GM19397 (cell line): ENCODE data around the gene QTRT2.

ENCODE experiments used
- ATAC-seq: cut with Tn5 transposase; IDR thresholded peaks from one replicate; pipeline ENCODE4 v1.9.1; 2021; ENCODE audit warnings: mild to moderate bottlenecking, moderate library complexity; ENCODE audit not compliant: unreplicated experiment

Gene QTRT2

DNA sequence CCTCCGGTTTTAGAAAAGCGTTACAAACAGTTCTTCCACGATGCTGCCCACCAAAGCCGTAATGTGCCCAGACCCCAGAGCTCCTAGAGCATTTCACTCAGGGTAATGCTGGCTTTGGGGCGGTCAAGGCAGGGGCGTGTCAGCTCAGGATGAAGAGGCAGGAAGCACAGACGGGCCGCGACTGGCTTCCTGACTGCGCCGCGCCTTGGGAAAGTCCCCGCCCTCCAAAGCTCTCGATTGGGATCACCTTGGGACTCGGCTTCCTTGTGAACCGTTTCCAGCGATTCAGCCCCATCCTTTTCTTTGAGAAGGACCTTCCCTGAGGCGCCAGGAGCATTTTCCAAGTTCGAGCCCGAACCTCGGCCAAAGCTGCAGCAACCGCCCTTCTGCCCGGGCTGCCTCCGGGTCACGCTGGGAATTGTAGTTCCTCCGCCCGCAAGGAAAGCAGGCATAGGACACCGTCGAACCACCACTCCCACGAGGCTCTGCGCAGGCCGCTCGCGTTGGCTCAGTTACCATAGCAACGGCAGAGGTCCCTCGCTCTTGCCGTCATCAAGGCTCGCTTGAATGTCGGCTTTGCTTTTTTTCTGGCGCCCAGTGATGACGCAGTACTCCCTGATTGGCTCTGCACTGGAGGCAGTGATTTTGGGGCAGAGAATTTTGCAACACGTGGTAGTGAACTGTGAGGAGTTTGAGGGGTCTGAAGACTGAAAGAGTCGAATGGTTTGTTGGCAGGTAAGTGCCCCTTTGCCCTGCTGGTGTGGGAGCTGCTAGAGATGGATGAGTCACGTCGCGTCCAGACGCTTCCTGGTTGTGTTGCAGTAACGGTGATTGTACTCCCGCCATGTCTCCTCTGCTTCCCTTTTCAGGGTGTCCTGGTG, at the start of gene QTRT2, which contains the start of gene CCDC191:
Gene QTRT2, plus strand, starts transcription at position 608 of the 881 bp plus-strand sequence. CDS start 8,521 bp downstream, outside the sequence.
Gene CCDC191, minus strand, starts transcription at position 397 of the 881 bp plus-strand sequence. Its CDS starts 60 bp downstream, at position 337.
- peak; percentile 98 for ATAC-seq

DNA sequence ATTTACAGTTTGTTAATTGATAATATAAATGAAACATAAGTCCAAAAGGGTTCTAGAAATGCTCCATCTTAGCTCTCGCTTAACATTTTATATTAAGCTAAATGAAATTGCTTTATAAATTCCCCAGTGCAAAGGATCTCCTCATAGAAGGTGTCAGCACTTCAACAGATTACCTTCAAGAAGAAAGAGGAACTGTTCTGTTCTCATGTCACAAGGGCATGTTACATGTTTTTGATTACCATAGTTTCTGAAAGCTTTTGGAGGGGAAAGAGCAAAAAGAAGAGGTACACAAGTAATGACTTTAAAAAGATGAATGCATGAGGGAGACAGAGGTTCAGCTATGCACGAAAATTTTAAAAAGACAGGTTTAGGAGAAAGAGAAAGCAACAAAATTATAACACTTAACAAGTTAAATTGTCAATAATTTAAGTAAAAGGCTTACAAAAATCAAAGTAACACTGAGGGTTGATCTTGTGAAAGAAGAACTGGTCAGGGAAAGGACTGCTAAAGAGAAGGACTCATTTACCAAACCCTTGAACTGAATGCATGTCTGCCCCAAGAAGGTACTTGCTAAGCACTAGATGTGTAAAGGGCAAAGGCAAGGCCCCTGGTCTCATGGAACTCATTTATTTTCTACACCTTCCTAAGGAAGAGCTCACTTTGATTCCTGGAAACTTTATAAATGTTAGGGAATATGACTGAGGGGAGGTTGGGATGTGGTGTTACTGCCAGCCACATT, 45.3 kb upstream of the QTRT2 start:
- no peak for ATAC-seq

DNA sequence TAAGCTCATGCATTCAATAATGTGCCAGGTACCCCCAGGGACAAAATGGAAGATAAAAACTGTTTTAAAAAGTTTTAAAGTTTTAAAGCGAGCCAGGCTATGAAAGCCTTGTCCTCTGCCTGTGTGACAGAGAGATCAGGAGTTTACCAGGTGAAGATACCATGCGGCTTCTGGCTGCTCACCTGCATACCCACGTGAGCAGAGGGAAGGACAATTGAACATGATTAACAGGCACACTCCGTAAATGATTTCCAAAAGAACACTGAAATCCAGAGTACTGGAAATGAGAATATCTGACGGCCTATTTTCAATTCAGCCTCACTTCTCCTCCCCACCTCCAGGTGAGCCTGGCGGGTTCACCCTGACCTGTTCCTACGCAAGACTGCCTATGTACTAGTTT, 42.3 kb upstream of the QTRT2 start:
- no peak for ATAC-seq

DNA sequence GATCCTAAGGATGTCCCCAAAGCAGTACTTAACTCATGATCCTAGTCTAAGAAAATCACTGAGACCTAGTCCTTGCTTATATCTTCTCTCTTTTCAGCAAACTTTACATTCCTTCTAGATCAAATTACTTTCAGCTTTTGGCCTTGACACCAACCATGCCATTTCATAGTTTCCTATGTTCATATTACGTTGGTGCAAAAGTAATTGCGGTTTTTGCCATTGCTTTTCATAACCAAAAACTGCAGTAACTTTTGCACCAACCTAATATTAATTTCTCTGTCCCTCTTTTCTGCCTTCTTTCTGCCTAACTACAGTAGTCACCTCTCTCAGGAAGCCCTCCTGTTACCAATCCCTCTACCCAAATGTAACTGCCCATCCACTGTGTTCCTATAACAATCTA, 37.1 kb upstream of the QTRT2 start:
- no peak for ATAC-seq

DNA sequence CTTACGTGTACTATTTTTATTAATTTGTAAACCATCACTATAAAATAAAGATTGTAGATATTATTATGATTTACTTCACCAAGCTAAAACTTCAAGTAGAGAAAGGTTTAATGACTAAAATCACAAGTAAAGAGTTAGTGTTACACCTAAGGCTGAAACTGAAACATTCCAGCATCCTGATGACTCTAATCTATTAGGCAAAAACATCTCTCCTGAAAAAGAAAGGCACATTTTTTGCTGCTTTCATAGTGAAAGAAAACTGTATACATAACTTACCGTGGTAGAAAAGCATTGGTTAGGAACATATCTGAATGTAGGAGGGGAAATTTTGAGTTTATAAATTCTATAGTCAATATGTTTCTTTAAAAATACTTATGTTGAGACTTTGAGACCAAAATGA, 35.6 kb upstream of the QTRT2 start:
- ATAC-seq, result no peak

DNA sequence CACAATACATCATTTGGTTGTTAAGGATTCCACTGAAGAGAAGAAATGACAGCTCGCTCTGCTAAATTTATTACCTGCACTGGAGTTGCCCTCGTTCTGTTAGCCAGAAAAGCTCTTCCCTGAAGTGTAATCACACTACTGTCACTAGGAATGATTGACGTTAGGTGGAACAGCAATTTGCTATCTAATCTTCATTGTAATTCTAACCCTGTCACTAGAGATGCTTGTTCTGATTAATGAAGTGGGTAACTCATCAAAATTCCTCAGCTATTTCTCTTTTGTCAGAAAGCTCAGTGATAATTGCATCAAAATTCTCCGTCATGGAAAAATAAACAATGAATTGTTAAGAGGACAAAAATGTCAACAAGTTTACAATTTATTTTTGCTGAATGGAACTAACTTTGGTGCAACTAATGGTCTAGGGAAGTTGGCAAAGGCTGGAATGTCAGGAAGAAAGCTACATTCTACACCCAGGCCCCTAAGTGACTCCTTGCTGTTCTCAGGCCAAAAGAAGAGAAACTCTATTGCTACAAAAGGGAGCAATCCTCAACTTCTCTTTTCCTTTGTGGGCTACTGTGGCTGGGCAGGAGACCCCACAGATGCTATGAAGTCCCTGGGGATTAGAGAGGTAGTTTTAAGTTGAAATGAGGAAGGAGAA, 34.3 kb upstream of the QTRT2 start:
- no peak for ATAC-seq

DNA sequence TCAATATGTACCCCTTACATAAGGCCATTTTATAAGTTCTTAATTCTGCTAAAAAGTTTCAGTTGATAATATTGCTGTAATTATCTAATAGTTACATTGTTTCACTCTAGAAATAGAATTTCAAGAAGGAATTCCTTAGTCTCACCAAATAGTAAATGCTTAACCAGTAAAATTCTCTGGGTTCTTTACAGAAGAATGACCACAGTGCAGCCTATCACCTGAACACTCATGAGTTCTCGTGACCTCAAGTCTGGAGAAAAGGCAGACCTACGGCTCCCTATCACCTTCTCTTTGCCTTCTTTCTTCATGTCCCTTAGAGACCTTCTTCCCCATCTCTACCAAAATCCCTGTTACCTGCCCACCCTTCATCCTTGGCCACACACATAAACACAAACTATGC, 31.1 kb upstream of the QTRT2 start:
- ATAC-seq, result no peak

DNA sequence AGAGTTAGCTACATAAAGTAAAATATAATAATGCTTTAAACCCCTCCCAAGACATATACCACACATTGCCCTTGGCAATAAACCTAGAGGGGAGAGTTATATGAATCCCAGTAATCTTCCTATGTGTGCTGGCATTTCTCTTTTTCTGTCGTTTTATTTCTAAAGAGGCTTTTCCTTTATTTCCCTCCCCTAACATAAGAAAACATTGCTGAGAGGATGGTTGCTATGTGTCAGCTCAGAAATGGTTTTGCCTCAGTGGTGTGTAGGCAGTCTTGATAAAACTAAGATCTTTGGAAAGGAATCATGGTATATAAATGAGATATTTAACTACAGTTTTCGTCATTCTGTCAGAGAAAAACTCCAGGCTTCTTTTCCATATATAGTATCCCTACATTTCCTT, 30.2 kb upstream of the QTRT2 start:
- no peak for ATAC-seq

DNA sequence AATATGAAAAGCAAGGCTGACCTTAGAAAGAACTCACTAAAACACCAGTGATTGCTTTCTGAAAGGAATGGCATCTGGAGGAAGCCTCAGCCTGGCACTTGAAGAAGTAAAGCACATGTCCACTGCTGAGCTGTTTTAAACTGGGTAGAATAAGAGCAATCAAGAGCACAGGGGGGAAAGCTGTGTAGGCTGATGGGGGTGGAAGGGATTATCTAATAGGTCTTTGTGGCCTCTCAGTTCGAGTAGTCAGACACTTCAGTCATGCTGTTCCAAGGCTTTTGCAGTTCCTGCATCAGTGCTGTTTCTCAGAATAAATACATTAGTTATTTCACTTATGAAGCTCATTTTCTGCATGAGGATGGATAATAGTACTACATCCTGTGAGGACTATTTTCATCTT, 22.8 kb upstream of the QTRT2 start:
- no peak for ATAC-seq

DNA sequence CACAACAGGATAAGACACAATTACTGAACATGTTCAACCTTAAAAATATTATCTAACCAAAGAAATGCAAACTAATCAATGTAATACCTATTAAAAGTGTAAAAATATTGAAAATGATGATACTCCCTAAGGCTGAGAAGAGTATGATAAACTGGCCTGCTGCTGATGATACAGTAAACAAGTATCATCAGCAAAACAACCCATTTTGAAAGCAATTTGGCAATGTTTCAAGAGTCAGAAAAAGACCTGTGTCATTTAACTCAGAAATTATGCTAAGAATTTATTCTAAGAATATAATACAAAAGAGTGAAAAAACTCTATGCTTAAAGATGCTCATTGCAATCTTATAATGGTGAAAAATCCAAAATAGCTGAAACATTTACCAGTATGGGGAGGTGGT, 22.3 kb upstream of the QTRT2 start:
- no peak for ATAC-seq

DNA sequence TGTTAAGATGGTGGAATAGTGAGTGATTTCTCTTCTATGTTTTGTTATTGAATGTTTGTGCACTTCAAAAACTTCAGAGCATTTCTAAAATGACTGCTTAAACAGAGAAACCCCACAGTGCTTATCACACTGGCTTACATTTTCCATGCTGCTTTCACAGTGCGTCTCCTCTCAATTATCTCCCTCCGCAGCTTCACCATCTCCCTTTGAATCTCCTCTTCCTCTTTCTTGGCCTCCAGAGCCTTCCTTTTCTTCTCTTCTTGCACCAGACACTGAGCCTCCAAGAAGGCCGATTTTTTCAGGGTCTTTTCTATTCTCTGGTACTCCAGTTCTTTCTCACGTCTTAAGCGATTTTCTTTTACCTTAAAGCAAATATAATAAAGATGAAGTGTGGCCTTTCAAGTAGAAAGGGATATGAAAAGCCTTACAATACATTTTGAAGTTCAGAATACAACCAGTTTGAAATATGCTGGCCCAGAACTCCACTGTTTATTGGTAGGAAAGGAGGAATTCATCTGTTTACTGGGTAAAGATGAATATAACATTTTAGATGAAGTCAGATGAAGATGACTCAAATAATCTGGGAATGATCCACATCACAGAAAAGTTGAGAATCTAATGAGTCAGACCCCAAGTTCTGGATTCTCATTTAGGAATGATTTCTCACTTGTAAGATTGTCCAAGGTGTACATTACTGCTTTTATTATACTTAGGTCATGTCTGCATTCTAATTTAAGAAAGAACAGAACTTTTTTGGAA, 21.6 kb upstream of the QTRT2 start:
- ATAC-seq, result no peak

DNA sequence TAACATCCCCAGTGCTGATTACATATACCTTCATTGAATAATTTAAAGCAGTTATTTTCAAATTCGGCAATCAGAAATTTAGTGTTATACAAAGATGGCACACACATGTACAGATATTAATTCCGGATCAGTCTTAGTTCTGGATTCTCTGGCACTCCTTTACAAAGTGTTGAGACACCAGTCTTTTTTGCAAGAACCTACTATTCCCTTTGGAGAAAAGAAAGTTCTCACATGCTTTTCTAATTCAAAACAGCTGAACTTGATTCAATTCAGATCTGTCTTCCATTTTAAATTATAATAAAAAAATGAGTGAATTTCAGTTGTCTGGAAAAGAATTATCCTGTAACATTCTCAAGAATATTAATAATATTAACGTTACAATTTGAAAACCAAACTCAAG, 20.6 kb upstream of the QTRT2 start:
- no peak for ATAC-seq

DNA sequence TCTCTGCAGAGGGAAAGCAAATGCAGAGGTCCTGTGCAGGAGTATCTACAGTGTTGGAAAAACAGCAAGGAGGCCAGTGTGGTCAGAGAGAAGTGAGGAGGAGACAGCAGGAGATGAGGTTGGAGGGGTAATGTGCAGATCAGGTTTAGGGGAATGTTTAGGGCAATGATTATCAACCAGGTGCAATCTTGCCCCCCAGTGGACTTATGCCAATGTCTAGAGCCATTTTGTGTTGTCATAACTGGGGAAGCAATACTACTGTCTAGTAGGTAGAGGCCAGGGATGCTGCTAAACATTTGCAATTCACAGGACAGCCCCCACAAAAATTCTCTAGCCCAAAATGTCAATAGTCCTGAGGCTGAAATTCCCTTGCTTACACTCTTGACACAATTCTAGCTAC, 13.3 kb upstream of the QTRT2 start:
- ATAC-seq, result no peak

DNA sequence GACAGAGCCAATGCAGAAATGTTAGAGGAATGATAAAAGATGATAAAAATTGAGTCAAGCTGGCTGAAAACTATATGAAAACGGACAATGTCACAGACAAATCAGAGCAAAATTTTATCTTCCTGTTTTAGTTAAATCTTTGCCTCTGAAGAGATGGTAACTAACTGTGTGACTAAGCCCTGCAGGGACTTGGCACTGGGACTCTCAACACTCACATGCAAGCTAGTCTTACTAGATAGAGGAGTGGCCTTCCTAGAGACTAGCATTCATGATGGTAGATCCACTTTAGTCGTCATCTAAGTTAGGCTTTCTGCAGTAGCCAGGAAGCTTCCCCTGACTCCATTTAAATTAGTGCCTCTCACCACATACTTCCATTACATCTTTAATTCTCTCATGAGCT, 4.3 kb upstream of the QTRT2 start:
- ATAC-seq, result no peak

DNA sequence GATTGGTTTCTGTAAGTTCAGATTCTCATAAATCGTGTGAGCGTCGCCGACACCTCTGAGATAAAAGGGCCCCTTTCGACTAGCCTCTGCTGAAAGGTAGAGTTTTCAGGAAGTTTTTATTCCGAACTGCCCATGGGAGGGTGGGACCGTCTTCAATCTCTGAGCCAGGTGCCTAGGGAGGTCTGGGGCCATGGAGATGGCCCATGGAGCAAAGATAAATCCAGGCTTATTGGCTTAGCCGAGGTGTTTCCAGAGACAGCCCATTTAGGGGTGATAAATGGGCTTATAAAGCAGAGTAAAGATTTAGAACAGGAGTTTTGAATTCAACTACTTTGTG, 442 bp downstream of the QTRT2 start:
- peak; percentile 1 for ATAC-seq

DNA sequence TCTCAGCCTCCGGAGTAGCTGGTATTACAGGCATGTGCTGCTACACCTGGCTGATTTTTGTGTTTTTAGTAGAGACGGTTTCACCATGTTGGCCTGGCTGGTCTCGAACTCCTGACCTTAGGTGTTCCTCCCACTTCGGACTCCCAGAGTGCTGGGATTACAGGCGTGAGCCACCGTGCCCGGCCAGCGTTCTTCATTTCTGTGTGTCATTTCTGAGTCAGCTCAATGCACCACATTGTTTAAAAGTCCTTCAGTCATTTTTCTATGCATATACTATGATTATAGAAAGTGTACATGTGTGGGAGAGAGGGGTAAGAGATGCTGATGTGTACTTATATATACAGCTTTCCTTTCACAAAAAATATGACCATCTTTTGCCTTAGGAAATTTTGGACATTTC, 2.1 kb downstream of the QTRT2 start:
- no peak for ATAC-seq

DNA sequence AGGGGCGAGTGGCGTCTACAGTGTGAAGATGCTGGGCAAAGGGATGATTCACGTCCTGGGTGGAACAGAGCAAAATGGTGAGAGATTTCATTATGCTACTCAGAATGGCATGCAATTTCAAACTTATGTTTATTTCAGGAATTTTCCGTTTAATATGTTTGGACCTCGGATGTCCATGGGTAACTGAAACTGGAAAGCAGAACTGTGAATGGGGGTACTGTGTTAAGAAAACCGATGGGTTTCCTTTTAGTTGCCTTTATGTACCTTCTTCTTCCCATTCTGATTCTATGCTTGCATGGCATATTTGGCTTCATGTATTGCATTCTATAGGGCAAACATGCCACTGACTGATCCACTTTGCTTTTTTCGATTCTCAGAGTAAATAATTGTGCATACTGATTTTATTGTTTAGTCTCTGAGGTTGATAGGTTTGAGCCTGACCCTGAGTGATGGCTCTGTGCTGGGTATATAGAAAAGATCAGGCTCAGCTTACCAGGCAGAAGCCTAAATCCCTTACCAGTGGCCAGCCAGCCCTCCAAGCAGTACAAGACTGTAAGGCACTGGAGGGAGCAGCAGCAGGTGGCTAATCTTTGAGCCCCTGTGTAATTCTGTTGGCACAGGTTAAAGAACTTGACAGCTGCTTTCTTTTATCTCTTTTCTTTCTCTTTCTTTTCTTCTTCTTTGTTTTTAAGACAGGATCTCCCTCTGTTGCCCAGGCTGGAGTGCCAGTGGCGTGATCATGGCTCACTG, 4.5 kb downstream of the QTRT2 start:
- ATAC-seq, result no peak

DNA sequence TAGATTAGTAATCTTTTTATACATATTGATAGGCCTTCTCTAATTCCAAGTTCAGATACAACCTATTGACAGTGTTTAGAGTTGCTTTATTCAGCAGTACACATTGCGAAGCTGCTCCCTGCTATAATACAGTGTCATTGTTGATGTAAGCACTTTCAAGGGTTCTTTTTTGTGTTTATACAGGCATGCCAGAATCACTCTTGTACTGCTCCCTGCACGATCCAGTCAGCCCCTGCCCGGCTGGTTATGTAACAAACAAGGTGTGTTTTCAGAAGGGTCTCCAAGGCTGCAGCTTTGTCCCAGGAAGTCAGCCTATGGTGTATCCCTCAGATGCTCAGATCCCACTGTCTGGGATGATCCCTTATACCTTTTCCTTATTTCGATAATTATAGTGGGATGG, 11.3 kb downstream of the QTRT2 start:
- ATAC-seq, result no peak

DNA sequence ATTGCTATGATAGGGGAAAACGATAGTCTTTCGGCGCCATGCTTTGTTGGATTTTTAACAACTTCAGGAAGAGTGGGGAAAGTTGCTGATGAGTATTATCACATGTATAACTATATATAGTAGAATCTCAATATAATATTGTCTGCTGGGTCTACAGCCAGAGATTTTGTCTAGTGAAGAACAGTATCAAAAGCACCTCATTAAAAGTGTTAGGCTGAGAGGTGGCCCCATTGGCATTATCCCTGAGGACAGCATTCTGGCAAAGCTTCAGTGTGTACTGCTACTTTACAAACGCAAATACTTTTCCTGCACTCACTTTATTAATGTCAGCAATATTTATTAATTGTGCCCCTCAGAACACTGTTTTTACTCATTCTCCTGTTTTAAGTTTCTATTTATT, 11.8 kb downstream of the QTRT2 start:
- no peak for ATAC-seq

DNA sequence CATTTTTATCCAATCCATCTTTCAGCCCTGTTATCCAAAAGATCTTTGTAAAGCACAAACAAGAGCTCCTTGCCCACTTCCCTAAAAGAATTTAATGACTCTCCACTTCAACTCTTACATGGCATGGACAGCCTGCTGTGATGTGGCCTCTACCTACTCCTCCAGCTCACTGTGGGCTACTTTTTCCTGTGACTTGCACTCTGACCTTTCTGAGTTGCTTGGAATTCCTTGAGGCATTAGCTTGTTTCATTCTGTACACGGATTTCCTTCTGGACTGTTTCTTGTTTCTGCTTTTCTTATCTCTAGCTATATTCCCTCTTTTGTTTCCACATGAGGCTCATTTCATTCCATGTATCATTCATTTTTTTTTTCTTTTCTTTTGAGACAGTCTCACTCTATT, 15.2 kb downstream of the QTRT2 start:
- no peak for ATAC-seq
